ENCODE results near the gene SKP2. TPM values are rescaled to one million over a fixed set of nuclear protein-coding genes. Genes with fewer than 3 reads are reported as not detected.

SKP2 gene
- total RNA-seq, 1 experiment from 2014 or later = 90.0 TPM

DNA sequence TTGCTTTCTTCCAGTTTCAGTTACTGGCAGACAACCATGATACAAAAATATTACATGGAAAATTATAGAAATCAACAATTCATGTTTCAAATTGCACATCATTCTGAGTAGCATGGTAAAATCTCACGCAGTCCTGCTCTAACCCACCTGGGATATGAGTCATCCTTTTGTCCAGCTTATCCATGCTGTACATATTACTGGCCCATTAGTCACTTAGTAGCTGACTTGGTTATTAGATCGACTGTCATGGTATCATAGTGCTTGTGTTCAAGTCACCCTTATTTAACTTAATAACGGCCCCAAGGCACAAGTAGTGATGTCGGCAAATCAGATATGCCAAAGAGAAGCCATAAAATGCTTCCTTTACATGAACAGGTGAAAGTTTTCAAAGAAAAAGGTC is 48.6 kb downstream of the SKP2 start:
- no peak for DNase-seq
- no peak overlapping the region for H3K4me3 ChIP-seq (ENCODE audit: insufficient read depth, low read depth, low read length)
- H3K27me3 ChIP-seq (ENCODE audit: control insufficient read depth, insufficient read depth, low read length) = no peaks in the 10 kb centered on the region
- H3K36me3 ChIP-seq (replicated peaks; ENCODE audit: control insufficient read depth, insufficient read depth, low read length) = peaks cover 1% of the 10 kb centered on the region; the same call in 1 of the 2 replicates

DNA sequence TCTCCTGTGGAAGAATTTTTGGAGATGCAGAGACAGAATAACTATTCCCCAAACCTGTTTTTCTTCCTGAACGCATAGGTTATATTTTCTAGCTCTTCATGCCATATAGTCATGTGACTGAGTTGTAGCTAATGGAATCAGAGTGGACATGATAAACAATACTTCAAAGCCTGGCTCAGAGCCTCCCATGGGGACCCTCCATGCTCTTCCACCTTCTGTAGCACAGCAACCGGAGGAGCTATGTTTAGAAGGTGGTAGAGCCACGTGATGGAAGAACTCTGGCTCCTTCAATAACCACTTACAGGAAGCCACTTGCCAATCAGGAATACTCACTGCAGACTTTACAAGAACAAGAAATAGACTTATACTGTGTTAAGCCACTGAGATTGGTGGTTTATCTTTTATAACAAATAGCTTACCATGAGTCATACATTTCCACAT is 50.6 kb downstream of the SKP2 start:
- Histone ChIP-seq H3K27me3 (ENCODE audit: control insufficient read depth, insufficient read depth, low read length) (no peaks in the 10 kb centered on the region), H3K36me3 (replicated peaks; ENCODE audit: control insufficient read depth, insufficient read depth, low read length) (no peaks in the 10 kb centered on the region), H3K4me3 (ENCODE audit: insufficient read depth, low read depth, low read length) (no peak overlapping the region)
- DNase-seq = no peak

DNA sequence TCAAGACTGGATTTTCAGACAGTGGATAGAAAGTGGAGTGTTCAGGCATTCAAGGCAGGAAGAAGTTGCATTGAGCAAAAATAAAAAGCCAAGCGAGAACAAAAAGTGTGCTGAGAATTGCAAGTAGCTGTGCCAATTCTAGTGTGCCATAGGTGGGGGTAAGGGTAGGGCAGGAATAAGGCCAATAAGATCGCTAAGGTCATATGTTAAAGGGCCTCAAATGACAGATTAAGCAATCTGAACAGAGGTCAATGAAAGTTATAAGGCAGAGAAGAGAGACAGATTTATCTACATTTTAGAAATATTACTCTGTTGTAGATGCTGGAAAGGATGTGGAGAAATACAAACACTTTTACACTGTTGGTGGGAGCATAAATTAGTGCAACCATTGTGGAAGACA is 53.4 kb downstream of the SKP2 start:
- H3K36me3 ChIP-seq (replicated peaks; ENCODE audit: control insufficient read depth, insufficient read depth, low read length) = no peaks in the 10 kb centered on the region
- H3K27me3 ChIP-seq (ENCODE audit: control insufficient read depth, insufficient read depth, low read length) = no peaks in the 10 kb centered on the region
- no peak overlapping the region for H3K4me3 ChIP-seq (ENCODE audit: insufficient read depth, low read depth, low read length)
- no peak for DNase-seq

DNA sequence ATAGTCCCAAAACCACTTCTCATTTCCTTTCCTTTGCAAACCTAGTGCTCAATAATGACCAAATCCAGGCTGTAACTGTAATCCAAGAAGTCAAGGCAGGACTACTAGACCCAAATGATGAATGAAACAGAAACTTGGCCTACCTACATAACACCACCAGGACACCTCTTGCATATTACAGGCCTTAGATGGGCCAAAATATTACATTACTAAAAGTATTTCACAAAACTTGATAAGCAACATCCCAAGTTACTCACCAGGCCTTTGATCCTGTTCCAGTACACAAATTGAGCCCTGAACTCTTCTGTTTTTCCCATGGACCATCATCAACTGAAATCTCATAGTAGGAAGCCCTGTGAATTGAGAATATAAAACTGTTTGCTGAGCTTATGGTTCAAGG is 55.0 kb downstream of the SKP2 start:
- DNase-seq = no peak
- Histone ChIP-seq H3K4me3 (ENCODE audit: insufficient read depth, low read depth, low read length) (no peak overlapping the region), H3K27me3 (ENCODE audit: control insufficient read depth, insufficient read depth, low read length) (no peaks in the 10 kb centered on the region), H3K36me3 (replicated peaks; ENCODE audit: control insufficient read depth, insufficient read depth, low read length) (no peaks in the 10 kb centered on the region)

DNA sequence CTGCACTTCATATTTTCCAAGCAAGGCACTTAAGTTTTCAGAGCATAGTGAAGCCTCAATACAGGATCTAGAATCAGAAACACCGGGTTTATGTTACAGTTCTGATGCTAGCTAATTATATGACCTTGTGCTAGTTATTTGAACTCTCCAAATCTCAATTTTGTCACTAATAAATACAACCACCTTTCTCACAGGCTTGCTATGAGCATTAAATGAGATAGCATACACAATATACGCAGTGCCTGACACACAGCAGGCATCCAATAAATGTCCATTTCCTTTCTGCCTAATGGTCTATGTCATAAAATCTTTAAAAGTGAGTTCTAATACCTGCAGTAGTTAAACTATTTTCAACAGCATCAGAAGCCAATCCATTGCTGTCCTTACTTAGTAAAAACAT is 56.9 kb downstream of the SKP2 start:
- H3K4me3 ChIP-seq (ENCODE audit: insufficient read depth, low read depth, low read length) = no peak overlapping the region
- H3K27me3 ChIP-seq (ENCODE audit: control insufficient read depth, insufficient read depth, low read length) = no peaks in the 10 kb centered on the region

DNA sequence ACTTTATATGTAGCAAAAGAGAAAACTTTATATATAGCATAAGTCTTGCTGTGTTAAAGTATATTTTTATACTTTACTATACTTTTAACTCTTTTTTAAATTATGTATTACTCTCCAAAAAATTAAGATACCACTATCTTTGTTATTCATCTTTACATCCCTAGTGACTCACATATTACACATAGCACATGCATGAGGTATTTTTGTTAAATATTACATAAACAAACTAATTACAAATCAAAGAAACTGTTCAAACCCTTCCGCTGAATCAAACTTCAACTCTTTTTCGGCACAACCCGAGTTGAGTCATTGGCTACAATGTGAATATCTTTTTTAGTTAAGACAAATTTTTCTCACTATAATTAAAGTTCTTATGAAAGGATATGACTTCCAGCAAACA is 57.8 kb downstream of the SKP2 start:
- H3K27me3 ChIP-seq (ENCODE audit: control insufficient read depth, insufficient read depth, low read length) = no peaks in the 10 kb centered on the region
- no peak for DNase-seq
- no peak overlapping the region for H3K4me3 ChIP-seq (ENCODE audit: insufficient read depth, low read depth, low read length)
- no peaks in the 10 kb centered on the region for H3K36me3 ChIP-seq (replicated peaks; ENCODE audit: control insufficient read depth, insufficient read depth, low read length)

More for the DNA sequence above, 56.9 kb downstream of the SKP2 start:
- DNase-seq = no peak
- H3K36me3 ChIP-seq (replicated peaks; ENCODE audit: control insufficient read depth, insufficient read depth, low read length) = no peaks in the 10 kb centered on the region

DNA sequence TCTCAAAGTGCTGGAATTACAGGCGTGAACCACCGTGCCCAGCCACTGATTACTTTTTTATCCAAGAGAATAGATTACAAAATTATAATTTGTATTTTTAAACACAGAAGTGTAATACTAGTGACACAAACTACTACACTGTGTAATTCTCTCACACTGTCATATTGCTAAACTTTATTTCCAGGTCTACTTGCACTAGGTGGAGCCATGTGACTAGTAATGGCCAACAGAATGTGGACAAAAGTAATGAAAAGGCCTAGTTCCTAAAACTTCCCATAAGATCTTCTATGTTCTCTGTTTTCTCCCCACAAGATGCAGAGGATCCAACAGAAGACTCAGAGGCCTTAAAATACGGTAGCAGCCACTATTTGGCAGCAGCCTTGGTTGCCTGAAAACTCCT is 62.5 kb downstream of the SKP2 start:
- Histone ChIP-seq H3K27me3 (ENCODE audit: control insufficient read depth, insufficient read depth, low read length) (no peaks in the 10 kb centered on the region), H3K36me3 (replicated peaks; ENCODE audit: control insufficient read depth, insufficient read depth, low read length) (no peaks in the 10 kb centered on the region), H3K4me3 (ENCODE audit: insufficient read depth, low read depth, low read length) (no peak overlapping the region)
- DNase-seq = no peak

DNA sequence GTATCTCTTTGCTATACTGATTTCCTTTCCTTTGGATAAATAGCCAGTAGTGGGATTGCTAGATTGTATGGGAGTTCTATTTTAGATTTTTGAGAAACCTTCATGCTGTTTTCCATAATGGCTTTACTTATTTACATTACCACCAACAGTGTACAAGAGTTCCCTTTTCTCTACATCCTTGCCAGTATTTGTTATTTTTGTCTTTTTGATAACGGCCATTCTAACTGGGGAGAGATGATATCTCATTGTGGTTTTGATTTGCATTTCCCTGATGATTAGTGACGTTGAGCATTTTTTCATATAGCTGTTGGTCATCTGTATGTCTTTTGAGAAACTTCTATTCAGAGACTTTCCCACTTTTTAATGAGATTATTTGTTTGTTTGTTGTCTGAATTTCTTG is 64.0 kb downstream of the SKP2 start:
- Histone ChIP-seq H3K27me3 (ENCODE audit: control insufficient read depth, insufficient read depth, low read length) (no peaks in the 10 kb centered on the region), H3K4me3 (ENCODE audit: insufficient read depth, low read depth, low read length) (no peak overlapping the region), H3K36me3 (replicated peaks; ENCODE audit: control insufficient read depth, insufficient read depth, low read length) (no peaks in the 10 kb centered on the region)
- DNase-seq = no peak

DNA sequence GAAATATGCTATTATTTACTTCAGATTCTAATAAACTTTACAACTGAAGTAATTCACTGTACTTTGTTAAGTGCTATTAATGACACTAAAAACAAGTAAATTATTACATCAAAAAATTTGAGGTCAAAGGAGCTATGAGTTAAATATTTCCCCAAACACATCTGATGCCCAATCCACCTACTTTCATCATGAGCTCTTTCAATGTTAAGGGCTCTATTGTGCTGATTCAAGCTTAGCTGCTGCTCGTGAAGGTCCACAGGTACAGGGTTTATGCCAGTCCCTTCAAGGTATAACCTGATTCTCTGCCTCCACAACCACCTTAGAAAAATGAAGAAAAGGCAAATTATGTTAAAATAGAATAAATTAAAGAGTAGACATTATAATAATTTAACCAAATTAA is 65.7 kb downstream of the SKP2 start:
- Histone ChIP-seq H3K36me3 (replicated peaks; ENCODE audit: control insufficient read depth, insufficient read depth, low read length) (no peaks in the 10 kb centered on the region), H3K27me3 (ENCODE audit: control insufficient read depth, insufficient read depth, low read length) (no peaks in the 10 kb centered on the region), H3K4me3 (ENCODE audit: insufficient read depth, low read depth, low read length) (no peak overlapping the region)
- DNase-seq = no peak

DNA sequence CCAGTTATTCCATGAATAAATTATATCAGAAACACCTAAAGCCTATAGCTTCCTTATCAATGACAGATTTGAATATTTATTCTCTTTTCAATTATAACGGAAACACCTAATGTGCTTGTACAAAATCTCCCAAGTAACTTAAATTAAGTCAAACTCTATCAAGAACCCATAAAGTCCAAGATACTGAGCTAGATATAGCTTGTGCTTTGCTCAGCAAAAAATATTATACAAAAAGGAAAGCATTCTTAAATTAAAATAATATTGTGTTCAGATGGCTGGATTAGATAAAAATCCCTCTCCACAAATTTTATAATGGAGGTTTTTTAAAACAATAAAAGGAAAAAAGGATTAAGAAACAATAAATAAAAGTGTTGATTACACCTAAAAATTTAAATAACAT is 66.1 kb downstream of the SKP2 start:
- no peak overlapping the region for H3K4me3 ChIP-seq (ENCODE audit: insufficient read depth, low read depth, low read length)
- H3K27me3 ChIP-seq (ENCODE audit: control insufficient read depth, insufficient read depth, low read length) = no peaks in the 10 kb centered on the region
- DNase-seq = no peak
- no peaks in the 10 kb centered on the region for H3K36me3 ChIP-seq (replicated peaks; ENCODE audit: control insufficient read depth, insufficient read depth, low read length)

DNA sequence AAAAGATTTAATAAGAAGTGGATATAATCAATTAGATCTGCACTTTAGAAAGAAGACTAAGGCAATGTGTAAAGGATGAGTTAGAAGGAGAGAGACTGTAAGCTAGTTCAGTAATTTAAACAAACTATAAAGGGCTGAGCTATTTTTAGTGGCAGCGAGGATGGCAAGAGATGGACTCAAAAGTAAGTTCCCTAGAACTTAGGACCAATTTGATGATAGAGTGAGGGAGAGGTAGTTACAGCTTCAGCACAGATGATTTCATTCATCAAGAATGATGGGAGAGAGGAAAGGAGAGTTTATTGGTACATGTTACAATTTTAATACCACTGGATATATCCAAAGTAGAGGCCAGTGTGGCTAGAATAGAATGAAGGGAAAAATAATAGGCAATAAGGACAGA is 70.7 kb downstream of the SKP2 start:
- DNase-seq = no peak
- no peaks in the 10 kb centered on the region for H3K36me3 ChIP-seq (replicated peaks; ENCODE audit: control insufficient read depth, insufficient read depth, low read length)
- no peak overlapping the region for H3K4me3 ChIP-seq (ENCODE audit: insufficient read depth, low read depth, low read length)
- no peaks in the 10 kb centered on the region for H3K27me3 ChIP-seq (ENCODE audit: control insufficient read depth, insufficient read depth, low read length)

DNA sequence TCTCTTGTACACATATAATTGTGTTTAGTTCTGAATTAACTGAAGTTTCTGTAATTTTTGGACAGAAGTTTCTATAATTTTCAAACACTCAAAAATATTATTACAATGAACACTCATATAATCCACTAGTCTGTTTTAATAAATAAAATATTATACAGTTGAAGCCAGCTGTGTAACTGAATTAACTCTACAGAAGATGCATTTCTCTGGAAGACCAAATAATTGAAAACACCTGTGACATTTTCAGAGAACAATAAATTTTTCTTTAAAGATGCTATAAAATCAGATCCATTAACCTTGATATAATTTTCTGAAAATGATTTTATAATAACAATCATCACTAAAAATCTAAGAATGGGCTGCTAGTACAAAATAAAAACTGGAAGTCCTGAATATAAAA is 75.1 kb downstream of the SKP2 start:
- H3K4me3 ChIP-seq (ENCODE audit: insufficient read depth, low read depth, low read length) = no peak overlapping the region
- no peaks in the 10 kb centered on the region for H3K27me3 ChIP-seq (ENCODE audit: control insufficient read depth, insufficient read depth, low read length)
- DNase-seq = no peak
- H3K36me3 ChIP-seq (replicated peaks; ENCODE audit: control insufficient read depth, insufficient read depth, low read length) = no peaks in the 10 kb centered on the region

DNA sequence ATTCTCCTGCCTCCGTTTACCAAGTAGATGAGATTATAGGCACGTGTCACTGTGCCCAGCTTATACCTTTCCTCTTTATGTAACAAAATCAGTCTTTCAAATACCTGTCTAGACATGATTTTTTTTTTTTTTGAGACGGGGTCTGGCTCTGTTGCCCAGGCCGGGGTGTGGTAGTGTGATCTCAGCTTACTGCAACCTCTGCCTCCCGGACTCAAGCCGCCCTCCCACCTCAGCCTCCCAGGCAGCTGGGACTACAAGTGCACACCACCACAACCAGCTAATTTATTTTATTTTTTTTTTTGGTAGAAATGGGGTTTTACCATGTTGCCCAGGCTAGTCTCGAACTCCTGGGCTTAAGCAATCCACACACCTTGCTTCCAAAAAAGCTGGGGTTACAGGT is 76.6 kb downstream of the SKP2 start:
- no peak for DNase-seq
- Histone ChIP-seq H3K36me3 (replicated peaks; ENCODE audit: control insufficient read depth, insufficient read depth, low read length) (no peaks in the 10 kb centered on the region), H3K4me3 (ENCODE audit: insufficient read depth, low read depth, low read length) (no peak overlapping the region), H3K27me3 (ENCODE audit: control insufficient read depth, insufficient read depth, low read length) (no peaks in the 10 kb centered on the region)

DNA sequence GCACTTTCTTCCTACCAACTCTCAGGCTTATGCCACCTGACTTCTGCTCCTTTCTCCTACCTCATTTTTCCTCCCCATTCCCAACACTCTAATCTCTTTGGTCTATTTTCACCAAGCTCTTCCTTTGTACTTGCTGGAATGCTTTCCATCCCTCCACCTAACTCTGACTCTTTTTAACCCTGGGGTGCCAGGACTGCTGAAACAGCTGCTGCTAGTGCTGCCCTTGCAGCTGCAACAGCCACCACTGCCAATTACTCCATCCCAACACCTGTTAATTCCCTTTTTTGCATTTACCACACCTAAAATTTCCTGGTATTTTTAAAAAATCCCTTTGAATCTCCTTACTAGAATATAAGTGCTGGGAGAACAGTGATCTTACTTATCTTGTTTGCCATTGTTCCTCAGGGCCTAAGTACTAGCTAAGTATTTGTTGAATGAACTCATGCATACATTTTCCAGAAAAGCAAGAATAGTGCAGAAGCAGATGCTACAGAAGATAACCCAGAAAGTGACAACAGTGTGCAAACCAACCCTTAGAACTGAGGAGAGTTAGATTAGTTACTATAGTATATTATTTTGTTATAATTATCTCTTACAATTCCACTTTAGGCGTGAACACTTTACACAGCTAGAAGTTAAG is 78.4 kb downstream of the SKP2 start:
- Histone ChIP-seq H3K27me3 (ENCODE audit: control insufficient read depth, insufficient read depth, low read length) (no peaks in the 10 kb centered on the region), H3K4me3 (ENCODE audit: insufficient read depth, low read depth, low read length) (no peak overlapping the region), H3K36me3 (replicated peaks; ENCODE audit: control insufficient read depth, insufficient read depth, low read length) (no peaks in the 10 kb centered on the region)
- no peak for DNase-seq

DNA sequence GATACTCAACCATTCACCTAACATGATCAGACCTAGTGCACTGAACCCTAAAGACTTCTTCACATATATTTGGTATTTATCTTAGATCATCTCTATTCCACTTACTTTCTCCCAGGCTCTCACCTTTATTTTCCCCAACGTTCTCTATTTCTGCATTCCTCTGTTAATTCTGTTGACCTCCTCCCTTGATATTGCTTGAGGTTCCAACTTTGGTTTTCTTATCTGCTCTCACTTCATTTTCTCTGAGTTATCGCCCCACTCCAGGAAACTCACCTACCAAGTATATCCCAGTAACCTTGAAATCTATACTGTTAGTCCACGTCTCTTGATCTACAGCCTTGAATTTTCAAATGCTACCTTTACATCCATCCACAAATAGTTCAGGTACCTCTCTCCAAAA is 80.6 kb downstream of the SKP2 start:
- H3K4me3 ChIP-seq (ENCODE audit: insufficient read depth, low read depth, low read length) = no peak overlapping the region
- no peaks in the 10 kb centered on the region for H3K27me3 ChIP-seq (ENCODE audit: control insufficient read depth, insufficient read depth, low read length)
- DNase-seq = no peak
- no peaks in the 10 kb centered on the region for H3K36me3 ChIP-seq (replicated peaks; ENCODE audit: control insufficient read depth, insufficient read depth, low read length)
